NCI-H446 (cell line): ENCODE measurements around the gene KRT28.
"Not testable (repeated sequence)": the region's sequence is repeated elsewhere in the genome, so short reads cannot be mapped to it uniquely, and the experiment has no call there.

Experiments used
- DNase-seq, 2 experiments: peaks; one replicate each; lab custom pipeline; 2025; lab: John Stamatoyannopoulos, UW

The KRT28 gene

DNA sequence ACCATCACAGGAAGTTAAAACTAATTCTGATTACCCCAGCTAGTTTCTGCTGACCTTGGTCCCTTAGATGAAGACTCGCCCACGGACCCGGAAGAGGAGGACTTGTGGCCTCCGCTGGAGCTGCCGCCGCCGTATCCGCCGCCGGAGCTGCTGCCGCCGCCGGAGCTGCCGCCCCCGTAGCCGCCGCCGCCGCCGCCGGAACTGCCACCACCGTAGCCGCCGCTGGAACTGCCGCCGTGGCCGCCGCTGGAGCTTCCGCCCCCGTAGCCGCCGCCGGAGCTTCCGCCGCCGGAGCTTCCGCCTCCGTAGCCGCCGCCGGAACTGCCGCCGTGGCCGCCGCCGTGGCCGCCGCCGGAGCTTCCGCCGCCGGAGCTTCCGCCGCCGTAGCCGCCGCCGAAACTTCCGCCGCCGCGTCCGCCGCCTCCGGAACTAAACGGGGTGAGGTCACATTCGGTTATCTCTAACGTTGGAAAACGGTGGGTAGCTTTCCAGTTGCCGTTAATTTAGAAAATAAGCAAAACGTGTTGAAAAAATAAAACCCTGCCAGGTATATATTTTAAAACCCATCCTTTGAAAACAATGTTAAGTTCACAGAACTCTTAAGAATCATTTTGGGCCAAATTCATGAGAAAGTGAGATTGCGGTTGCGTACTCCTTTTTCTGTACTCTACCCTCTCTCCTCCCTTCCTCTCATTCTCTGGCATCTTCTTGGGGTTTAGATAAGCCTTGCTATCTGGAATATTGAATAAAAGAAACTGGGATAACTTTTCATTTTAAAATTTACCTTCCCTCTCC lies 19.2 kb upstream of the KRT28 start:
- peak; percentile 17 to 72 for DNase-seq

DNA sequence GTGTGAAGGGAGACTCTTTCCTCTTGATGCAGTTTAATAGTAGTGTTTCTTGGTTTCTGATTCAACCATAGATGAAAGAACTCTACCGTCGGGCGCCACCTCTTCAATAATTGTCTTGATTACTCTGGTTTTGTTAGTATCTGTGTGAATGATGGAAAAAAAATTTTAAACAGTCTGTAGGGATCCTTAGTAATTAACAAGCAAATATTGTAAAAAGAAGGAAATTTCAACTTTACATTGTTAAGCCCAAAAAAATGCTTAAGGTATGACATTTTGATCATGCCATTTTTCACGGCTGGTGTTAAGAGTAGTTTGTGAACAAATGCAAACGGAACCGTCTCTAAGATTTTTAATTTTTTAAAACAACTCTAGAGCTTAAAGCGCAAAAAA lies 18.6 kb upstream of the KRT28 start:
- DNase-seq: no peak

DNA sequence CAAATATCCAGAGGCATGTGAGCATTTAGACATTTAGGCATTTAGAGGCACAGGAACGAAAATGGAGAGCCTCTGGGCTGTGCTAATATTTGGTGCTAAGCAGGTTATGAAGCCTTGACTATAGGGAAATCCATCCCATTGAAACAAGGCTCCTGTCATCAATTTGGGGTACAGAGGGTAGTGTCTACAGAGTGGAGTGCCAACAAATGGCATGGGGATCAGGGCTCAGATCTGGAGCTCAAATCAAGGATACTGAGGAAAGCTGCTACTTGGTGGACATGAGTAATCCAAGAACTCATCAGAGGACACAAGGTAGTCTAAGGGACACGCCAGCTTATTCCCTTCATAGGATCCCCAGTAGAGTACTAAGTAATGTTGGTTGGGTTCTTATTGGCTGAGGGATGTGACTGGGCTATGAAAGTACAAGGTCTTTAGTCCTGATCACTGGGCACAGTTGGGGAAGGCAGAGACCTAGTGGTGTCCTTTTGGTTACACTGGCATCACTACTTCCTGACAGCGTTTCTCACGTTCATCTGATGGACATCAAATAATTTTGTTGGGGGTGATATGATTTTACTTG lies 17.4 kb upstream of the KRT28 start:
- no peak for DNase-seq

DNA sequence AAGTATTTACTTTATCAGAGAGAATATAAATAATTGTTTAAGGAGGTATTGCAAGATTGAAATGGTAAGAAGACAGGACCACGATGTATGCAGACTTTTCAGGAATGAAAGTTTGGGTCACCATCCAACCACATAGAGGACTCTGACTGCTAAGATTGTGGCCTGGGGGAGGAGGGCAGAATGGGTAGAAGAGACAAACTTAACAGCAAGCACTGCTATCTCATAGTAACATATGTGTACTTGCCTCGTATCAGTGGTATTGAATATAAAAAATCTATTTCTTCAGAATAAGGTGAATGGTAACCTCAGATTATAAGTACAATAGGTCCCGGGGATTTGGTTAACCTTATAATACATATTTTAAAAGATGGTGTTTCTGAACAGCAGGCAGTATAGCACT lies 16.8 kb upstream of the KRT28 start:
- no peak for DNase-seq

DNA sequence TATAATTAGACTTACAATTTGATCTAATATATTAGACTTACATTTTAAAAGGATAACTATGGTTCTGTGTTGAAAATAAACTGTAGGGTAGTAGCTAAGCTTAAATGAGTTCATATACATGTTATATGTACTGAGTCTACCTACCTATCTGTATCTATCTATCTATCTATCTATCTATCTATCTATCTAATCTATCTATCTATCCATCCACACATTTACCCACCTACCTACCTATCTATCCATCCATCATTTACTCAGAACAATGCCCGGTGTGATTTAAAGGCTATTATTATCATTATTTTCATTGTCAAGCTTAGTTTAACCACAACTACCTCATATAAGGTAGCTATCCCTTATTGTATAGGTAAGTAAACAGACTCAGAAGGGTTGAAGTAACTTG lies 15.6 kb upstream of the KRT28 start:
- no peak for DNase-seq

DNA sequence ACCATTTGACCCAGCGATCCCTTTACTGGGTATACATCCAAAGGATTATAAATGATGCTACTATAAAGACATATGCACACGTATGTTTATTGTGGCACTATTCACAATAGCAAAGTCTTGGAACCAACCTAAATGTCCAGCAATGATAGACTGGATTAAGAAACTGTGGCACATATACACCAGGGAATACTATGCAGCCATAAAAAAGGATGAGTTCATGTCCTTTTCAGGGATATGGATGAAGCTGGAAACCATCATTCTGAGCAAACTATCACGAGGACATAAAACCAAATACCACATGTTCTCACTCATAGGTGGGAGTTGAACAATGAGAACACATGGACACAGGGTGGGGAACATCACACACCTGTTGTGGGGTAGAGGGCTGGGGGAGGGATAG lies 14.9 kb upstream of the KRT28 start:
- DNase-seq: not testable (repeated sequence)

DNA sequence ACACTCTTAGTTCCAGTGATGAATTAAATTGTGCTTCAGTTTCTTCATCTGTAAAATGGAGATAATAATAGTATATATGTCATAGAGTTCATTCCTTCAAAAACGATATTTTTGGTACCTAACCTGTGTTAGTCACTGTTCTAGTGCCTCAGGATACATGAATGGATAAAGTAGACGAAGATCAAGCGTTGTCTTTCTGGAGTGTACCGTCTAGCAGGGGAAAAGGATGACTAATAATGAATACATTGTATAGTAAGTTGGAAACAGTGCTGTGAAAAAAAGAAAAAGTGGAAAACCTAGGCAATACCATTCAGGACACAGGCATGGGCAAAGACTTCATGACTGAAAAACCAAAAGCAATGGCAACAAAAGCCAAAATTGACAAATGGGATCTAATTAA lies 14.0 kb upstream of the KRT28 start:
- no peak for DNase-seq

DNA sequence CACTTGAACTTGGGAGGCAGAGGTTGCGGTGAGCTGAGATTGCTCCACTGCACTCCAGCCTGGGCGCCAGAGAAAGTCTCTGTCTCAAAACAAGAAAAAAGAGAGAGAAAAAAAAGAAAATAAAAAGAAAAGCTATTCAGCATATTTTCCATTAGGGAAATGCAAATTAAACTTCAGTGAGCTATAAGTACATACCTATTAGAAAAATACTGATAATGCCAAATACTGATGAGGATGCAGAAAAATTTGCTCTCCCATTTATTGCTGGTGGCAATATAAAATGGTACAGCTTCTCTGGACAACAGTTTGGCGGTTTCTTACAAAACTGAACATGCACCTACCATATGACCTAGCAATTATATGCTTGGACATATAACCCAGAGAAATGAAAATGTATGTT lies 12.9 kb upstream of the KRT28 start:
- no peak for DNase-seq

DNA sequence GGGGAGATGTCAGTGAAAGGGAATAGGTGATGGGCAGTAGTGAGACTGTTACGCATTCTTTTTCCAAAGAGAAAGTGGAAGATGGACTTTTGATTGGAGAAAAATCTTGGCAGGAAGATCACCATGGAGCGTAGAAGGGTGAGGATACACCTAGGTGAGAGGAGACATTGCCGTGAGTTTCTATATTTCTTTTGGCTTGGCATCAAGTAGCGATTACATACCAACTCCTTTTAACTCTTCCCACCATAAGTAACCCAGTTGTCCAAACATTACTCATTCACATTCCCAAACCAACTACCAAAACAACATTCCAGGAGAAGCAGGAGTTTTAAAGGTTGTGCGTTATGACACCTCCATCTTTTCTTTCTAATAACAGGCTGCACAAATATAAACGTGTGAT lies 10.7 kb upstream of the KRT28 start:
- DNase-seq: no peak

DNA sequence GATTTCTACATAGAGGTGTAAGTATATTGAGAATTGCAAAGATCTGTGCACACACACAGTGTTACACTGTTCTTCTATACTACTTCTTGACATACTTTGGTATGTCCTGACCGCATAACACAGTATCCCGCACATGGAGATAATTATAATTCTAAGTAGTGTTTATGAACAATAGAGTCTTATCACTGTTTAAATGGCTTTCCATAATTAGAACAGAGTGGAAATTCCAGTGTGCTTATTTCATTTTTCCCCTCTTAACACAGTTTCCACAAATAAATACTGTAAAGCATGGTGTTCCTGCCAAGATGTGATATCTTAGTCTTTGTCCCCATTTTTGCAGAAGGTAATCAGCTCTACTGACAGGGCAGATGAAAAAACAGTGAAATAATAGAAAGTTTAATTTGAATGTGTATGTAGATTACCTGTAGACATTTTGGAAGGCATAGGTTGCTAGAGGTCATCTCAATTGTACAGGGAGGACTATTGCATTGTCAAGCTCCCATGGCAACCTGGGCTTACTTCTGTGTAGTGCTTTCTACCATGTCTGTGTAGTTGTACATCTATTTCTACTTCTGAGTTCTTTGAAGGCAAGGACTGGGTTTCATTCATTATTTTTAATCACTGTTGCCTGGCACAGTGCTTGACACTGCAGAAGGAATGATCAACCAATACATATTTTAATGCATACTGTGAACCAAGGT lies 10.1 kb upstream of the KRT28 start:
- DNase-seq: no peak

DNA sequence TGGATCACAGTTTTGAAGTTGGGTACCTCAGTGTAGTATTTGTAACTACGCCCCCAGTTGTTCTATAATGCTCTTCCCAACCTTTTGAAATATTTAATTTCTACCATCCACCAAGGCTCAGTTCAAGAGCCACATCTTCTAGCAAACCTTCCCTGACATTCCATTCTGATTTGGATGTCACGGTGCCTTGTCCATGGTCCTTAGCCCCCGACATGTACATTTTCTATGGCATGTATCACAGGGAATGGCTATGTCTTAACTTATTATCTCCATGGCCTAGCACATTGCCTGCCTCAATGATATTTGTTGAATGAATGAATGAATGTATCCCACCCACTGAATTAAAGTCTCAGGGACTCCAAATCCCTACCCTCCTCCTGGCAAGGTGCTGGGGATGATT lies 6.4 kb upstream of the KRT28 start:
- no peak for DNase-seq

DNA sequence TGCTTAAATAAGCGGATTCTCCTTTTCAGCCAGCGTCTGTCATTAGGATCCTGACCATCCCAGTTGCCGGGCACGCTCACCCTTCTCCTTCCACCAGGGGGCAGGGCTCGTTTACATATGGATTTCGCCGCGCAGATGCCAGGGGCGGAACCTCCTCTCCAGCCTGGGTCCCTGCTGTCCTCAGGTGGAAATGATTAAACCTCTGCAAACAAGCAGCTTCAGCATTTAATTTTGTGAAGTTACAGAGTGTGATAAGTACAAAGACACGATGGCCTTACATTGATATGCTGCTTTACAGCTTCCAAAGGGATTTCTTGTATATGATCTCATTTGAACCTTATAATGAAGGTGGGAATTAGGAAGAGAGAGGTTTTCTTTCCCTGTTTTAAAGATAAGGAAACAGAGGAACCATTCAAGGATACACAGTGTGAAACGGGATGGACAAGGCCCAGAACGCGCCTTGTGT lies 3.9 kb upstream of the KRT28 start:
- DNase-seq: peak; percentile 16 to 69

DNA sequence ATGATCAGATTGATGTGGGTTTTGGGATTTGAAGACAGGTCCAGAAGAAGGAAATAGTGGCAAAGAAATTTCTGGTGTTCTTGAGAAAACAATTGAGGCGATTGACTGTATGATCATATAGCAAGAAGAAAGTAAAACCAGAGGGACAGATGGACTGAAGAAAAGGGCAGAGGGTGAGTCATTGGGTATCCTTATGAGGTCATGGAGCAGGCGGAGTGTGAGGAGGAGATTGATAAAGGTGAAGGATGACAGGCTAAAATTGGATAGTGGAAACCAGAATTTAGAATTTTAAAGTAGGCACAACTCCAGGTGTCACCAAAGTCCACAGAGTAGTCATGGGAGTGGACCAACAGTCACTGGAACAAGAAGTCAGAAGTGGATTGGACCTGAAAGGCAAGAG lies 1.4 kb upstream of the KRT28 start:
- no peak for DNase-seq

DNA sequence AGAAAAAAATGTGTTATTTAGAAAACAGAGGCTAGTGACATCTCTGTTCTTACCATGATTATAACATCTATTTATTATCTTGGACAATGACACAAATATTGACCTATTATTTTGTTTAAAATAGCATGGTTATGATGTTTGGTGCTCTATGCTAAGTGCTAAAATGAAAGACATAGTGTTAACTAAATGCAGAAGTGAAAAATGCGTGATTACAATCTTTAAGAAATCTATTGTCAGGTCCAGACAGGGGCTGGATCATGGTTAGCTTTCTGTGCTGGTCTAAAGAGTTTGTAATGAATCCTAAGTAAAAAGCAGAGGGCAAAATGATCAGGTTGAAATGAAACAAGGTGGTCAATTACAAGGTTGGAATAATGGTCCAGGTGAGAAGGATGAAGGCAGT lies 622 bp upstream of the KRT28 start:
- DNase-seq: no peak

DNA sequence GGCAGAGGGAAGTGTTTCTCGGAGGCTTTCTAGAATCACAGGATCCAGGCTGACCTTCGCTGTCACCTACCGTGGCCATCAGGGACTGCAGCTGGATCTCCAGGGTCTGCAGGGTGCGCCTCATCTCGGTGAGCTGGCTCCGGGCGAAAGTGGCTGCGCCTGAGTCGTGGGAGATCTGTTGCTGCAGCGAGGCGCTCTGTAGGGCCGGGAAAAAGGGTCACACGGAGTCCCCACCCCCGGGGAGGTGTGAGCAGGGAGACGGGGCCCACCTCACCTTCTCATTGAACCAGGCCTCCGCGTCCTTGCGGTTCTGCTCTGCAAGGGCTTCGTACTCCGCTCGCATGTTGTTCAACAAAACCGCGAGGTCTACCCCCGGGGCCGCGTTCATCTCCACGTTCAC lies 2.9 kb downstream of the KRT28 start:
- DNase-seq: no peak

DNA sequence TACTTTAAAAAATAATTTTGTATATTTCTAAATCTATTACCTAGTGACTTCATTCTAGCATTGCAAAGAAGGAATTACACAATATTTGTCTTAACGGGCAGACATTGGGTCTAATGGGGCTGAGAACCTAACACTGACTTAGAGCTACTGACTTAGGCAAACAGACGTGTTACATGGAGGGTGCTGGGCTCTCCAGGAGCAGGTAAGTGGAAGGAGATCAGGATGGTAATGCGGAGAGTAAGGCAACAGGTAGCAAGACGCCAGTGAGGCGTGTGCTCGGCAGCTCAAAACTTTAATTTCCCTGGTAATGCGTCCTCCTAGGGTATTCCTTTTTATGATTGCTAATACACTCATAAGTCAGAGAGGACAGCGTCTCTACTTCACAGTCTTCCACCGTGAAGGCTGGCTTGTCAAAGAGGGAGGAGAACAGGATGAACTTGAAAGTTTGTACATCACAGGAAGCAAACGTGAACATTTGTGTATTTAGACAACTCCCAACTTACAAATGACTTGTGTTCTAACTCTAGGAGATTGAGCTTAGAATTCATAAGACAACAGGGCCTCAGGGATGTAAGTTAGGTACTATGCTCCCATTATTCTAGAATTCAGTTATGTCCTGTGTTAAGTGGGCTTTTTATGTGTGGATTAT lies 4.6 kb downstream of the KRT28 start:
- no peak for DNase-seq

DNA sequence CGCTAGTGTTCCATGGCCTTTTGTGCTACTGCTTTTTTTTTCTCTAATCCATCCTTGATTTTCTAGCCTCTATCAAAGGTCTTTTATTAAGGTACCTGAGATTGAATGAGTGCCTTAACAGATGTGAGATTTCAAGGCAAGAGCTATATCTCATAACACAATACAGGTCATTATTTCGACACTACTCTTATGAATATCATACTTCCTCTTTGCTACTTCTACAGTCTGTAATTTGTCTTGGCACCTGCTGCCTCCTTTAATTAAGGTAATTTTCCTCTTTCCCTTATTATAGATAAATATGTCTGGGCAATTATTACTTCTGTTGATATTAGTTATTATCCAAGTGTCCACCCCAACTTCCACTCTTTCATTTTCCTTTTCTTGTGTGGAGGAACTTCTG lies 5.3 kb downstream of the KRT28 start:
- DNase-seq: no peak

DNA sequence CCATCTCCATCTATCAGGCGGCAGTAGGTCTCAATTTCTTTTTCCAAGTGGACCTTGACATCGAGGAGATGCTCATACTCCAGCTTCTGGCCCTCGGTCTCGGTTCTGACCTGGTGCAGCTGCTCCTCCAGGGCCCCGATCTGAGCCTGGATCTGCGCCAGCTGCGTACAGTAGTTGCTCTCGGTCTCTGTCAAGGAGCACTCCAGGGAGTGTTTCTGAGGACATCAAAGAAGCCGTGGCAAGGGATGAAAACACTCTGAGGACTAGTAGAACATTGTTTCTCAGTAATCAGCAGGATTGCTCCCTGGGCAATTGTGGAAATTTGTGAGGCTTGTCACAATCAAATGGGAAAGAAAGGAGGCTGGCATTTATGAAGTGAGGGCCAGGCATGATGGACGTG lies 5.9 kb downstream of the KRT28 start:
- DNase-seq: no peak

DNA sequence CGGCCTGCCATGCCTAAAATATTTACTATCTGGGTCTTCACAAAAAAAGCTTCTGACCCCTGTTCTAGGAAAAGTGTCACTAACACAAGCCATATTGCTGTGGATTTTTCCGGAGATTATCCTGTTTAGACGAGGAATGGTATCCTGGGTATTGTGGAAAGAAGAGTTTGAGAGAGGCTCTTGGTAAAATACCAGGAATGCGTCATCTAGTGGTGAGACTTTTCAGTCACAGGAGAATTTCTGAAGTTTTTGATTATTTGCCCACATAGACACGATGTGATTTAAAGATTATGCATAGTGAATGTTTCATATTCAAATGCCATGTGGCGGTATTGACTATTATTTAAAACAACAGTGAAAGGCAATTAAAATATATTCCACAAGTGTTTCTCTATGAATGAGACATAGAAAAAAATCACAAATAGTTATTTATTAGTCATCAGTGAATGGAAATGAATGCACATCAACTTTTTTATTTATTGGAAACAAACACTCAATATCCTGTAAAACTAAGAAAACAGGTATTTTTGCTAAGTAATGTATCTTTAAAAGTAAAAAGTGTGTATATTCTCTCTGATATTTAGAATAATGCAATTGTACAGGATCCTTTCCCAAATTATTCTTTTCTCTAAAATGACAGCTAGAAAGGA lies 7.8 kb downstream of the KRT28 start:
- peak in 1 of 2 experiments; percentile 8 for DNase-seq

DNA sequence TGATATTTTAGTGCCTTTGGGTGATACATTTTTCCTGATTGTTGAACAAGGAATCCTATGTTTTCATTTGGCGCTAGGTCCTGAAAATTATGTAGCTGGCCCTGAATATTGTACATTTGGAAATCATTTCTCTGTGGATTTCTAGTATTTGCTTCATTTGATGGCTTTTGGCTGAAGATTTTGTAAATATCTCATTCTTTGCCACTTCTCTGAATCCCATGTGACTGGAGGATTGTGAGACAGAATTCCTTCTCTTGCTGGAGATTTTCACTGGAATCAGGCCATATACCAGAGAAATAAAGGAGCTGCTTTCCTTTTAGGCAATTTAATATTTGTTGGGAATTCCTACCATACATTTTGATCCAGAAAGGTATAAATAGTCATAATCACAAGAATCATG lies 8.6 kb downstream of the KRT28 start:
- no peak for DNase-seq

DNA sequence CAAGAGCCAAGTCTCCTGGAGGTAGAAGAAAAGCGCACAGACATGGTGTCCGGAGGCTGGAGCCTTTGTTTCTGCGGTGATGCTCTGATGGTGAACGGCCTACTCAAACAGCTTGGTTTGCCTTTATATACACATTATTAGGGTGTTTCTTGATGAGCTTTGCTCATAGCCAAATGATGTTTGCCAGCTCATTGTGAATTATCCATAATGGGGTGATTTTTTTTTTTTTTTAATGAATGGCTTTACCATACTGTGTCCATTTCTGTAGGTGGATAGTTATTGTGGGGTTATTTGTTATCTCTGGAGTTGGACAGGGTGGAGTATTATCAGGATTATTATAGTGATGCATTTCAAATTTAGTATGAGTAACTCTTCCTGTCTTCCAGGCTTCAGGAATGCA lies 17.3 kb downstream of the KRT28 start, which contains the start of gene KRT27:
Gene KRT27 (minus strand): TSS at position 101 of the 400 bp plus-strand sequence. CDS start 57 bp downstream, at position 44.
- DNase-seq: no peak
